Esophagus squamous epithelium (tissue), 5 donors: ENCODE data around the gene GPR21. TPM values are rescaled to one million over a fixed set of nuclear protein-coding genes. Genes with fewer than 3 reads are reported as not detected.

Experiments
- DNase-seq: peaks from one replicate; lab custom pipeline; 2025; lab: John Stamatoyannopoulos, UW
- H3K27ac ChIP-seq, 4 donors: fragments of 200-600 bp; sonication (generic); one replicate each; pipeline ENCODE4 v1.5.1; 2016 to 2019; ENCODE audit warnings: mild to moderate bottlenecking in 1 of 4
- H3K27me3 ChIP-seq, 4 donors: fragments of 200-600 bp; sonication (generic); 1 replicate in 3 of 4; 2 replicates in 1 of 4; pipeline versions ENCODE4 v1.5.1 to v1.6.0; 2017 to 2021; ENCODE audit warnings: antibody characterized with exemption in 1 of 4
- H3K36me3 ChIP-seq, 3 donors: fragments of 200-600 bp; sonication (generic); one replicate each; pipeline ENCODE4 v1.5.1; 2016 to 2019
- H3K4me1 ChIP-seq, 3 donors: fragments of 200-600 bp; sonication (generic); one replicate each; pipeline ENCODE4 v1.5.1; 2017 to 2019
- H3K4me3 ChIP-seq, 4 donors: fragments of 200-600 bp; sonication (generic); 1 replicate in 3 of 4; 2 replicates in 1 of 4; pipeline ENCODE4 v1.5.1; 2016 to 2019; ENCODE audit warnings: mild to moderate bottlenecking in 2 of 4, moderate library complexity in 1 of 4
- H3K9me3 ChIP-seq, 3 donors: fragments of 200-600 bp; sonication (generic); one replicate each; pipeline ENCODE4 v1.5.1; 2016 to 2019
- POLR2A ChIP-seq, 4 donors: fragments of 450-650 bp; IDR thresholded peaks; one replicate each; pipeline ENCODE4 v1.6.1; 2017; ENCODE audit warnings: antibody characterized with exemption in 4 of 4, mild to moderate bottlenecking in 4 of 4, moderate library complexity in 3 of 4
- WGBS, 2 donors: methylation state at CpG; one replicate each; pipeline ENCODE4 v1.1.5; 2018; 5-methylcytosine and 5-hydroxymethylcytosine counted together
- intact Hi-C: fragments of 100-400 bp; cut with DNase I; formaldehyde crosslinking; loops from one replicate; pipeline ENCODE4 v1.15.0; 2022
- total RNA-seq, 4 donors: library from RNA; depleted of rRNA; stranded (reverse); fragments of >200 nt; gene quantifications; one replicate each; pipeline ENCODE4 v1.1.0, GENCODE V29; 2016
- TF ChIP-seq, protein P1 (sequence below), 6 experiments: fragments of 450-650 bp in 4 of 6; fragments of 200-600 bp in 2 of 6; sonication (generic) in 2 of 6; IDR thresholded peaks; one replicate each; pipeline ENCODE4 v1.5.1; 2016 to 2019; ENCODE audit warnings: antibody characterized with exemption in 6 of 6, mild to moderate bottlenecking in 4 of 6, moderate library complexity in 4 of 6
- donor health status: DM: yes; HTN: yes; CAD: no.

The GPR21 gene
- total RNA-seq, 4 donors from 2014 or later = 0.68 to 1.9 TPM; not detected in 2

DNA sequence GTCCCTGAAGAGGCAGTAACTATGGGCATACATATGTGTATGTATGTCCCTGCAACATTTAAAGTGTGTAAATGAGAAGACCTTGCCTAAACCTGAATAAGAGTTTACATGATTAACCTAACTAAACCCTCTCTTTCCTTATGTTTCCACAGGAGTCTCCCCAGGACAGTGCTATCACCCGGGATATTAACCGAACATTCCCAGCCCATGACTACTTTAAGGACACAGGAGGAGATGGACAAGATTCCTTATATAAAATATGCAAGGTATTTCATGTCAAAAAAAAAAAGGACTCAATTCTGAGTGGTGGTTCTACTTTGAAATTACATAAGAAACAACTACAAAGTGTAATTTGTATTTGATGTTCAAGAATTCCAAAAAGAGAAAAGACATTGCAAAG lies 31.7 kb downstream of the GPR21 start:
- 69 to 75% methylated on average over 1 to 2 of the region's 2 CpGs for WGBS, 2 donors

DNA sequence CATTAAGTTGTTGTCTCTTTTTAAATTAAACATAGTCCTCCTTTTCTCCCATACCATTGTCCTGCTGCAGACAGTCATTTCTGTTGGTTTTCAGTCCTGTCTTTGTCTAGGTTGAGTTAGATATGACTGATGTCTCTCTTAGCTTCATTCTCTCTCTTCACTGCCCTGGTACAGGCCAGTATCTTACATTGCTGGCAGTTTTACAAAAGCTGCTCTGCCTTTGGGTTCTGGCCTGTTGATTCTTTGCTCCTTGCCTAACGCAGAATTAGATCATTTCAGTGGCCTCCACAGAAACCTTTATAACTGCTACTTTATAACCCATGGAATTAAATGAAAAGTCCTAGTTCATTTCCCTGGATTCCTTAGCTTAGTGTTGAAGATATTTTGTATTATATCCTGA lies 33.7 kb downstream of the GPR21 start:
- TF ChIP-seq POLR2A (IDR thresholded peaks at IDR 0.05) = no peak
- TF ChIP-seq, protein P1, sequence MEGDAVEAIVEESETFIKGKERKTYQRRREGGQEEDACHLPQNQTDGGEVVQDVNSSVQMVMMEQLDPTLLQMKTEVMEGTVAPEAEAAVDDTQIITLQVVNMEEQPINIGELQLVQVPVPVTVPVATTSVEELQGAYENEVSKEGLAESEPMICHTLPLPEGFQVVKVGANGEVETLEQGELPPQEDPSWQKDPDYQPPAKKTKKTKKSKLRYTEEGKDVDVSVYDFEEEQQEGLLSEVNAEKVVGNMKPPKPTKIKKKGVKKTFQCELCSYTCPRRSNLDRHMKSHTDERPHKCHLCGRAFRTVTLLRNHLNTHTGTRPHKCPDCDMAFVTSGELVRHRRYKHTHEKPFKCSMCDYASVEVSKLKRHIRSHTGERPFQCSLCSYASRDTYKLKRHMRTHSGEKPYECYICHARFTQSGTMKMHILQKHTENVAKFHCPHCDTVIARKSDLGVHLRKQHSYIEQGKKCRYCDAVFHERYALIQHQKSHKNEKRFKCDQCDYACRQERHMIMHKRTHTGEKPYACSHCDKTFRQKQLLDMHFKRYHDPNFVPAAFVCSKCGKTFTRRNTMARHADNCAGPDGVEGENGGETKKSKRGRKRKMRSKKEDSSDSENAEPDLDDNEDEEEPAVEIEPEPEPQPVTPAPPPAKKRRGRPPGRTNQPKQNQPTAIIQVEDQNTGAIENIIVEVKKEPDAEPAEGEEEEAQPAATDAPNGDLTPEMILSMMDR (IDR thresholded peaks at IDR 0.05) = no peak
- no peak overlapping the region for H3K27ac ChIP-seq
- no peak overlapping the region for H3K4me3 ChIP-seq
- DNase-seq = no peak
- peaks cover 0 to 93% (median 0%) of the 10 kb centered on the region in 3 donors for H3K36me3 ChIP-seq
- intact Hi-C loops = no loop called here
- H3K4me1 ChIP-seq = peaks cover 0 to 15% (median 0%) of the 10 kb centered on the region in 3 donors
- H3K9me3 ChIP-seq = no peaks in the 10 kb centered on the region
- no peaks in the 10 kb centered on the region for H3K27me3 ChIP-seq
- WGBS, 2 donors = 33 to 83% methylated on average over 1 of the region's 1 CpG

More for the DNA sequence above, 31.7 kb downstream of the GPR21 start:
- no peak overlapping the region for H3K27ac ChIP-seq
- no peak overlapping the region for H3K4me3 ChIP-seq
- intact Hi-C loops = no loop called here
- no peak for TF ChIP-seq POLR2A (IDR thresholded peaks at IDR 0.05)
- TF ChIP-seq, protein P1 (IDR thresholded peaks at IDR 0.05) = no peak
- peaks cover 0 to 86% (median 0%) of the 10 kb centered on the region in 3 donors for H3K36me3 ChIP-seq
- peaks cover 0 to 18% (median 0%) of the 10 kb centered on the region in 3 donors for H3K4me1 ChIP-seq
- no peak for DNase-seq
- H3K9me3 ChIP-seq = no peaks in the 10 kb centered on the region
- no peaks in the 10 kb centered on the region for H3K27me3 ChIP-seq

DNA sequence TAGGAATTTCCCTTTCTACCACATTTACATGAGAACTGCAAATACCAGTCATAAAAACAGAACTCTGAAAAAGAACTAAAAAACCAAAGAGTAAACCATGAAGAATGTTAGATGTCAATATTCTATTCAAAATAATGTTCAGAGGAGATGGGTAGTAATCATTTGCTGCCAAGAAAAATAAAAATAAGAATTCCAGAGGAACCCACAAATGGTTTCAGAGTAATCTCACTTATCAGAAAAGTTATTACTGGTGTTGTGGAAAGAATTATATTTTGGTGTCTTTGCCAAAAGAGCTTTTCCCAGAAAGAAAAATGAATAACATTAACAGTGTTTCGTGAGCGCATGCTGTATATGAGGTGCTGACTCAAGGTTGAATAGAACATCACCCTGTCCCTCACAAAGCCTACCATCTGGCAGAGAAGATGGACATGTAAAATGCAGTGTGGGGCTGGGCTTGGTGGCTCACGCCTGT lies 35.6 kb downstream of the GPR21 start:
- DNase-seq = no peak
- intact Hi-C loops = no loop called here
- H3K36me3 ChIP-seq = peaks cover 0 to 100% (median 0%) of the 10 kb centered on the region in 3 donors
- H3K27ac ChIP-seq = peak overlapping the region in 1 of 4 donors; percentile 23
- no peaks in the 10 kb centered on the region for H3K9me3 ChIP-seq
- peaks cover 0 to 19% (median 0%) of the 10 kb centered on the region in 3 donors for H3K4me1 ChIP-seq
- WGBS, 2 donors = 47 to 57% methylated on average over 2 to 3 of the region's 3 CpGs
- no peaks in the 10 kb centered on the region for H3K27me3 ChIP-seq
- H3K4me3 ChIP-seq = no peak overlapping the region
- TF ChIP-seq, protein P1 (IDR thresholded peaks at IDR 0.05) = no peak
- TF ChIP-seq POLR2A (IDR thresholded peaks at IDR 0.05) = no peak

DNA sequence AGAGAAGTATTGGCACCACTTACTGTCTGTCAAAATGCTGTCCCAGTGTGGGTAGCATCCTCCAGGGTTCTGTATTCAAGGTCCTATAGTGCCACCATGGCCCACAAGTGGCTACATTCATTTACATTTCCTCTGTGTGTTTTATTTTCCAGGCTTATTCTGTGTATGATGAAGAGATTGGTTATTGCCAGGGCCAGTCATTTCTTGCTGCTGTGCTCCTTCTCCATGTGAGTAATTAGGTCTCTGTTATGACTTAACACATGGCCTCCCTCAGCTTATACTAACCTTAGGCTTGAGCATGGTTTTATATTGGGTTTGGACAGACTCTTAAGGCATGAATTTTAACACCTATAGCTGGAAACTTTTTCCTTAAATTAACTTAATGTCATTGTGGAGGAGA lies 36.7 kb downstream of the GPR21 start:
- no peak for DNase-seq
- intact Hi-C loops = no loop called here
- Histone ChIP-seq H3K4me3 (no peak overlapping the region), H3K27me3 (no peaks in the 10 kb centered on the region), H3K27ac (no peak overlapping the region), H3K4me1 (peaks cover 0 to 26% (median 0%) of the 10 kb centered on the region in 3 donors), H3K36me3 (peaks cover 0 to 97% (median 0%) of the 10 kb centered on the region in 3 donors), H3K9me3 (no peaks in the 10 kb centered on the region)
- no peak for TF ChIP-seq POLR2A (IDR thresholded peaks at IDR 0.05)
- TF ChIP-seq, protein P1 (IDR thresholded peaks at IDR 0.05) = no peak

DNA sequence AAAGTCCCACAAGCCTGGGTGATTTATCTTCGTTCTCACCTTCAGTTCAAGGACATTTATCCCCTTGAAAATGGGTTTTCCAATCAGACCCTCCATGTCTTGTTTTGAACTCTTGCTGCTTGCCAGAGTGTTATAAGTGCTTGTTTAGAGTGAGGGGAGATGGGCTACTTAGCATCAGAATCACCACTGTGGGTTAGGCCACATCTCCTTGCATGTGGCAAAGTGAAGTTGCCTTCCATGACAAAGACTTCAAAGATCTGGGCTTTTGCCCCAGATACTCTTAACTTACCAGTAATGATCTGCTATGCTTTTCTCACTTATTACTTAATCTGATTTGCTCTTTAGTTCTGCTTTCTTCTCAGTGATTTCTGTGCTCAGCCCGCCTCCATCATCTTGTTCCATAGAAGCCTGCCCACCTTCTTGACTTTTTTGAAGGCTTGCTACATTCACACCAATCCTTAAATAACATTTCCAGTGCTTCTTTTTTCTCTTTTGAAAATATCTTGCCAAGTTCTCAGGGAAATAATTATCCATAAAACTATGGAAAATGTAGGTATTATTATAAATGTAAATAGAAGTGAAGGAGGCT lies 39.0 kb downstream of the GPR21 start:
- TF ChIP-seq POLR2A (IDR thresholded peaks at IDR 0.05) = no peak
- TF ChIP-seq, protein P1 (IDR thresholded peaks at IDR 0.05) = no peak
- Histone ChIP-seq H3K36me3 (peaks cover 0 to 94% (median 0%) of the 10 kb centered on the region in 3 donors), H3K27ac (no peak overlapping the region), H3K4me1 (peaks cover 0 to 26% (median 0%) of the 10 kb centered on the region in 3 donors), H3K27me3 (no peaks in the 10 kb centered on the region), H3K9me3 (no peaks in the 10 kb centered on the region), H3K4me3 (no peak overlapping the region)
- WGBS, 2 donors = 95 to 98% methylated on average over 2 of the region's 2 CpGs
- intact Hi-C loops = no loop called here
- DNase-seq = no peak
